Measurements from ENCODE around the gene PPIF.

GRCh38 chr10:79328737-79329504 lies 18.3 kb upstream of the PPIF start:
- TF ChIP-seq, protein P1, sequence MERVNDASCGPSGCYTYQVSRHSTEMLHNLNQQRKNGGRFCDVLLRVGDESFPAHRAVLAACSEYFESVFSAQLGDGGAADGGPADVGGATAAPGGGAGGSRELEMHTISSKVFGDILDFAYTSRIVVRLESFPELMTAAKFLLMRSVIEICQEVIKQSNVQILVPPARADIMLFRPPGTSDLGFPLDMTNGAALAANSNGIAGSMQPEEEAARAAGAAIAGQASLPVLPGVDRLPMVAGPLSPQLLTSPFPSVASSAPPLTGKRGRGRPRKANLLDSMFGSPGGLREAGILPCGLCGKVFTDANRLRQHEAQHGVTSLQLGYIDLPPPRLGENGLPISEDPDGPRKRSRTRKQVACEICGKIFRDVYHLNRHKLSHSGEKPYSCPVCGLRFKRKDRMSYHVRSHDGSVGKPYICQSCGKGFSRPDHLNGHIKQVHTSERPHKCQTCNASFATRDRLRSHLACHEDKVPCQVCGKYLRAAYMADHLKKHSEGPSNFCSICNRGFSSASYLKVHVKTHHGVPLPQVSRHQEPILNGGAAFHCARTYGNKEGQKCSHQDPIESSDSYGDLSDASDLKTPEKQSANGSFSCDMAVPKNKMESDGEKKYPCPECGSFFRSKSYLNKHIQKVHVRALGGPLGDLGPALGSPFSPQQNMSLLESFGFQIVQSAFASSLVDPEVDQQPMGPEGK (CRISPR knock-in tag; IDR thresholded peaks at IDR 0.05; ENCODE audit: borderline replicate concordance) = no peak
- no peak for TF ChIP-seq ZFP3 (CRISPR knock-in tag; IDR thresholded peaks at IDR 0.05)
- TF ChIP-seq OSR1 (CRISPR knock-in tag; IDR thresholded peaks at IDR 0.05) = no peak
- no peak for TF ChIP-seq ZNF565 (CRISPR knock-in tag; conservative IDR thresholded peaks at IDR 0.05; ENCODE audit: low read depth)
- no peak for TF ChIP-seq ZC3H10 (CRISPR knock-in tag; IDR thresholded peaks at IDR 0.05)
- no peak for TF ChIP-seq TCF4 (CRISPR knock-in tag; IDR thresholded peaks at IDR 0.05; ENCODE audit: borderline replicate concordance)
- TF ChIP-seq PPARA (CRISPR knock-in tag; IDR thresholded peaks at IDR 0.05; ENCODE audit: borderline replicate concordance) = no peak
- TF ChIP-seq ARNTL (CRISPR knock-in tag; IDR thresholded peaks at IDR 0.05; ENCODE audit: borderline replicate concordance, low read depth) = no peak
- TF ChIP-seq ZFP30 (CRISPR knock-in tag; IDR thresholded peaks at IDR 0.05) = no peak
- TF ChIP-seq, protein P2, sequence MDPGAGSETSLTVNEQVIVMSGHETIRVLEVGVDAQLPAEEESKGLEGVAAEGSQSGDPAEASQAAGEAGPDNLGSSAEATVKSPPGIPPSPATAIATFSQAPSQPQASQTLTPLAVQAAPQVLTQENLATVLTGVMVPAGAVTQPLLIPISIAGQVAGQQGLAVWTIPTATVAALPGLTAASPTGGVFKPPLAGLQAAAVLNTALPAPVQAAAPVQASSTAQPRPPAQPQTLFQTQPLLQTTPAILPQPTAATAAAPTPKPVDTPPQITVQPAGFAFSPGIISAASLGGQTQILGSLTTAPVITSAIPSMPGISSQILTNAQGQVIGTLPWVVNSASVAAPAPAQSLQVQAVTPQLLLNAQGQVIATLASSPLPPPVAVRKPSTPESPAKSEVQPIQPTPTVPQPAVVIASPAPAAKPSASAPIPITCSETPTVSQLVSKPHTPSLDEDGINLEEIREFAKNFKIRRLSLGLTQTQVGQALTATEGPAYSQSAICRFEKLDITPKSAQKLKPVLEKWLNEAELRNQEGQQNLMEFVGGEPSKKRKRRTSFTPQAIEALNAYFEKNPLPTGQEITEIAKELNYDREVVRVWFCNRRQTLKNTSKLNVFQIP (CRISPR knock-in tag; IDR thresholded peaks at IDR 0.05; ENCODE audit: borderline replicate concordance, low read depth) = no peak
- TF ChIP-seq ESRRG (CRISPR knock-in tag; IDR thresholded peaks at IDR 0.05) = no peak
- TF ChIP-seq CREB5 (CRISPR knock-in tag; IDR thresholded peaks at IDR 0.05; ENCODE audit: low read depth) = no peak
